22Rv1 (cell line): ENCODE data around the gene MYRIP.

Experiments
- H3K27ac ChIP-seq: fragments of 450-650 bp; 2 replicates; pipeline ENCODE4 v1.5.1; 2017
- CTCF ChIP-seq: fragments of 450-650 bp; IDR thresholded peaks from 2 replicates; pipeline ENCODE4 v1.5.1; 2017; ENCODE audit warnings: mild to moderate bottlenecking
- ZFX ChIP-seq: fragments of 450-650 bp; IDR thresholded peaks from 2 replicates; pipeline ENCODE4 v1.6.1; 2017; ENCODE audit warnings: antibody characterized with exemption, borderline replicate concordance

Gene MYRIP

GRCh38 chr3:40178012-40178594 lies 368.7 kb downstream of the MYRIP start:
- no peak for TF ChIP-seq ZFX
- TF ChIP-seq CTCF, result no peak
- H3K27ac ChIP-seq, result no peak overlapping the region

GRCh38 chr3:40179016-40179415 lies 369.6 kb downstream of the MYRIP start:
- no peak overlapping the region for H3K27ac ChIP-seq
- TF ChIP-seq CTCF (peak; percentile 82), ZFX (no peak)

GRCh38 chr3:40181182-40181581 lies 371.8 kb downstream of the MYRIP start:
- no peak overlapping the region for H3K27ac ChIP-seq
- TF ChIP-seq ZFX, result no peak
- TF ChIP-seq CTCF, result no peak

- H3K27ac ChIP-seq, result no peak overlapping the region
- TF ChIP-seq ZFX (no peak), CTCF (no peak)
These were observed 375.8 kb downstream of the MYRIP start for GRCh38 chr3:40185029-40185695.

GRCh38 chr3:40186508-40186907 lies 377.1 kb downstream of the MYRIP start:
- TF ChIP-seq ZFX (no peak), CTCF (no peak)
- no peak overlapping the region for H3K27ac ChIP-seq

GRCh38 chr3:40187945-40188344 lies 378.5 kb downstream of the MYRIP start:
- H3K27ac ChIP-seq, result no peak overlapping the region
- TF ChIP-seq CTCF, result no peak
- no peak for TF ChIP-seq ZFX

- TF ChIP-seq CTCF (no peak), ZFX (no peak)
- no peak overlapping the region for H3K27ac ChIP-seq
These were observed 379.7 kb downstream of the MYRIP start for GRCh38 chr3:40189118-40189517.
